Endothelial cell of umbilical vein (primary cell): Measurements from ENCODE around the gene STAC3.
"Not testable (repeated sequence)": the region's sequence is repeated elsewhere in the genome, so short reads cannot be mapped to it uniquely, and the experiment has no call there.

Source experiments
- EZH2 ChIP-seq: IDR thresholded peaks from 2 replicates; pipeline ENCODE4 v1.6.1; 2012; ENCODE audit warnings: borderline replicate concordance, low read depth, mild to moderate bottlenecking, moderate library complexity, low read length, inconsistent platforms; ENCODE audit not compliant: severe bottlenecking
- POLR2A ChIP-seq: IDR thresholded peaks from 2 replicates; pipeline ENCODE4 v1.6.1; 2012; ENCODE audit warnings: low read depth, mild to moderate bottlenecking, control low read depth, low read length
- POLR2AphosphoS5 ChIP-seq: IDR thresholded peaks from 2 replicates; pipeline ENCODE4 v1.6.1; 2012; ENCODE audit warnings: low read depth, mild to moderate bottlenecking, control low read depth, low read length, moderate library complexity; ENCODE audit not compliant: insufficient read depth
- TF ChIP-seq, protein P1 (sequence below), 2 donors: IDR thresholded peaks; 1 replicate in 1 of 2; 2 replicates in 1 of 2; pipeline ENCODE4 v1.5.1; 2011; ENCODE audit warnings: low read length in 2 of 2, mild to moderate bottlenecking in 2 of 2, moderate library complexity in 2 of 2, control low read depth in 1 of 2, inconsistent platforms in 1 of 2, low read depth in 1 of 2; ENCODE audit not compliant: insufficient read depth in 1 of 2; ENCODE audit errors: extremely low read depth in 1 of 2

DNA sequence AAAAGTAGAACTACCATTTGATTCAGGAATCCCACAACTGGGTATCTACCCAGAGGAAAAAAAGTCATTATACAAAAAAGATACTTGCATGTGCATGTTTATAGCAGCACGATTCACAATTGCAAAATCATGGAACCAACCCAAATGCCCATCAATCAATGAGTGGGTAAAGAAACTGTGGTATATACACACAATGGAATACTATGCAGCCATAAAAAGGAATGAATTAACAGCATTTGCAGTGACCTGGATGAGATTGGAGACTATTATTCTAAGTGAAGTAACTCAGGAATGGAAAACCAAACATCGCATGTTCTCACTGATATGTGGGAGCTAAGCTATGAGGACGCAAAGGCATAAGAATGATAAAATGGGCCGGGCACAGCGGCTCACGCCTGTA, 25.2 kb upstream of the STAC3 start:
- TF ChIP-seq, protein P1, sequence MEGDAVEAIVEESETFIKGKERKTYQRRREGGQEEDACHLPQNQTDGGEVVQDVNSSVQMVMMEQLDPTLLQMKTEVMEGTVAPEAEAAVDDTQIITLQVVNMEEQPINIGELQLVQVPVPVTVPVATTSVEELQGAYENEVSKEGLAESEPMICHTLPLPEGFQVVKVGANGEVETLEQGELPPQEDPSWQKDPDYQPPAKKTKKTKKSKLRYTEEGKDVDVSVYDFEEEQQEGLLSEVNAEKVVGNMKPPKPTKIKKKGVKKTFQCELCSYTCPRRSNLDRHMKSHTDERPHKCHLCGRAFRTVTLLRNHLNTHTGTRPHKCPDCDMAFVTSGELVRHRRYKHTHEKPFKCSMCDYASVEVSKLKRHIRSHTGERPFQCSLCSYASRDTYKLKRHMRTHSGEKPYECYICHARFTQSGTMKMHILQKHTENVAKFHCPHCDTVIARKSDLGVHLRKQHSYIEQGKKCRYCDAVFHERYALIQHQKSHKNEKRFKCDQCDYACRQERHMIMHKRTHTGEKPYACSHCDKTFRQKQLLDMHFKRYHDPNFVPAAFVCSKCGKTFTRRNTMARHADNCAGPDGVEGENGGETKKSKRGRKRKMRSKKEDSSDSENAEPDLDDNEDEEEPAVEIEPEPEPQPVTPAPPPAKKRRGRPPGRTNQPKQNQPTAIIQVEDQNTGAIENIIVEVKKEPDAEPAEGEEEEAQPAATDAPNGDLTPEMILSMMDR (IDR thresholded peaks at IDR 0.05; ENCODE audit: extremely low read depth in 1 of 2, insufficient read depth in 1 of 2, low read depth in 1 of 2, low read length in 2 of 2) = not testable (repeated sequence)
- TF ChIP-seq EZH2, POLR2AphosphoS5, POLR2A: not testable (repeated sequence)
